GM23338 (cell line): ENCODE measurements around the gene CTDSP1. TPM values are rescaled to one million over a fixed set of nuclear protein-coding genes. Genes with fewer than 3 reads are reported as not detected.

Experiments used
- ATAC-seq: fragments of 200-7000 bp; cut with Tn5 transposase; 3 replicates; pipeline ENCODE4 v1.9.1; 2020
- DNase-seq: peaks from one replicate; pipeline ENCODE4 v3.0.0-alpha.2; 2015; ENCODE audit warnings: low spot score
- H2AFZ ChIP-seq: fragments of 200-600 bp; sonication (generic); 2 replicates; pipeline ENCODE4 v1.8.0; 2016; ENCODE audit warnings: antibody characterized with exemption, mild to moderate bottlenecking, moderate library complexity
- H3F3A ChIP-seq: fragments of 200-600 bp; sonication (generic); replicated peaks from 2 replicates; pipeline ENCODE4 v1.8.0; 2017; ENCODE audit warnings: antibody characterized with exemption, mixed run types, low read depth
- H3K27ac ChIP-seq: fragments of 200-600 bp; sonication (generic); 2 replicates; pipeline ENCODE4 v1.6.1; 2016; ENCODE audit warnings: low read depth
- H3K27me3 ChIP-seq: fragments of 200-600 bp; sonication (generic); 2 replicates; pipeline ENCODE4 v1.8.0; 2016; ENCODE audit warnings: mild to moderate bottlenecking, mixed run types, moderate library complexity; ENCODE audit not compliant: insufficient read depth
- H3K36me3 ChIP-seq: fragments of 200-600 bp; sonication (generic); 2 replicates; pipeline ENCODE4 v1.8.0; 2016; ENCODE audit warnings: mild to moderate bottlenecking; ENCODE audit not compliant: insufficient read depth
- H3K4me1 ChIP-seq: fragments of 200-600 bp; sonication (generic); 2 replicates; pipeline ENCODE4 v1.8.0; 2016; ENCODE audit warnings: mild to moderate bottlenecking, moderate library complexity; ENCODE audit not compliant: insufficient read depth
- H3K4me2 ChIP-seq: fragments of 200-600 bp; sonication (generic); 2 replicates; pipeline ENCODE4 v1.7.1; 2017; ENCODE audit warnings: mixed run types
- H3K4me3 ChIP-seq: fragments of 200-600 bp; sonication (generic); 2 replicates; pipeline ENCODE4 v1.6.1; 2016; ENCODE audit warnings: mixed run types
- H3K79me2 ChIP-seq: fragments of 200-600 bp; sonication (generic); replicated peaks from 2 replicates; pipeline ENCODE4 v1.8.0; 2017; ENCODE audit warnings: mild to moderate bottlenecking; ENCODE audit not compliant: insufficient read depth
- H3K9me2 ChIP-seq: fragments of 200-600 bp; sonication (generic); 2 replicates; pipeline ENCODE4 v1.8.0; 2017; ENCODE audit not compliant: insufficient read depth
- H4K20me1 ChIP-seq: fragments of 200-600 bp; sonication (generic); replicated peaks from 2 replicates; pipeline ENCODE4 v1.8.0; 2017; ENCODE audit warnings: mild to moderate bottlenecking; ENCODE audit not compliant: insufficient read depth
- H3K27ac Mint-ChIP-seq: 2 replicates; pipeline ENCODE4 v1.8.0; 2020; ENCODE audit warnings: inconsistent platforms, mild to moderate bottlenecking, moderate library complexity, mixed read lengths
- H3K27me3 Mint-ChIP-seq: 3 replicates; pipeline ENCODE4 v1.8.0; 2022; ENCODE audit warnings: low read depth, mild to moderate bottlenecking, moderate library complexity, mixed read lengths, inconsistent platforms; ENCODE audit not compliant: insufficient read depth, poor library complexity
- H3K36me3 Mint-ChIP-seq: 3 replicates; pipeline ENCODE4 v1.8.0; 2021; ENCODE audit warnings: low read depth, mild to moderate bottlenecking, inconsistent platforms, moderate library complexity, mixed read lengths
- H3K4me1 Mint-ChIP-seq: 3 replicates; pipeline ENCODE4 v1.8.0; 2020; ENCODE audit warnings: mild to moderate bottlenecking, inconsistent platforms, mixed read lengths
- H3K4me3 Mint-ChIP-seq: 3 replicates; pipeline ENCODE4 v1.8.0; 2021; ENCODE audit warnings: moderate library complexity, mild to moderate bottlenecking, inconsistent platforms, mixed read lengths
- H3K9me3 Mint-ChIP-seq: 3 replicates; pipeline ENCODE4 v1.8.0; 2020; ENCODE audit warnings: moderate library complexity, mild to moderate bottlenecking, inconsistent platforms, mixed read lengths
- EZH2phosphoT487 ChIP-seq: fragments of 200-600 bp; sonication (generic); IDR thresholded peaks from one replicate; pipeline ENCODE4 v1.8.1; 2018; ENCODE audit warnings: antibody characterized with exemption; ENCODE audit not compliant: unreplicated experiment
- ZNF114 ChIP-seq: fragments of 250-450 bp; sonication (Bioruptor Pico); IDR thresholded peaks from 2 replicates; pipeline ENCODE4 v1.5.0; 2020; ENCODE audit warnings: mild to moderate bottlenecking, moderate library complexity
- ZNF331 ChIP-seq: fragments of 250-450 bp; sonication (Bioruptor Pico); IDR thresholded peaks from 2 replicates; pipeline ENCODE4 v1.5.0; 2020; ENCODE audit warnings: low read depth, mild to moderate bottlenecking, moderate library complexity
- polyA plus RNA-seq: library from polyadenylated mRNA; unstranded; fragments of >200 nt; fragmentation: Nextera tagmentation; extraction: Ambion mirVana; gene quantifications from 2 replicates; pipeline ENCODE4 v1.2.1, GENCODE V29; 2016
- total RNA-seq: library from RNA; depleted of rRNA; stranded (reverse); fragments of >200 nt; shearing (Covaris generic); gene quantifications from 2 replicates; pipeline ENCODE4 v1.2.3, GENCODE V29; 2014
- TF ChIP-seq, protein P1 (sequence below), 2 experiments: fragments of 200-600 bp in 1 of 2; sonication (generic) in 1 of 2; conservative IDR thresholded peaks; 2 replicates each; pipeline versions ENCODE4 v1.5.1 to v1.6.1; 2016 to 2017; ENCODE audit warnings: antibody characterized with exemption in 2 of 2, low read depth in 2 of 2, mild to moderate bottlenecking in 2 of 2, moderate library complexity in 1 of 2
- TF ChIP-seq, protein P2 (sequence below): IDR thresholded peaks from 2 replicates; pipeline ENCODE4 v1.6.1; 2016; ENCODE audit warnings: antibody characterized with exemption
- TF ChIP-seq, protein P3 (sequence below): fragments of 250-450 bp; sonication (Bioruptor Pico); IDR thresholded peaks from 2 replicates; pipeline ENCODE4 v1.5.0; 2020; ENCODE audit warnings: mild to moderate bottlenecking, moderate library complexity

CTDSP1 gene
- total and polyA plus RNA-seq, 2 experiments from 2014 or later, result 6.7 to 21.8 TPM

DNA sequence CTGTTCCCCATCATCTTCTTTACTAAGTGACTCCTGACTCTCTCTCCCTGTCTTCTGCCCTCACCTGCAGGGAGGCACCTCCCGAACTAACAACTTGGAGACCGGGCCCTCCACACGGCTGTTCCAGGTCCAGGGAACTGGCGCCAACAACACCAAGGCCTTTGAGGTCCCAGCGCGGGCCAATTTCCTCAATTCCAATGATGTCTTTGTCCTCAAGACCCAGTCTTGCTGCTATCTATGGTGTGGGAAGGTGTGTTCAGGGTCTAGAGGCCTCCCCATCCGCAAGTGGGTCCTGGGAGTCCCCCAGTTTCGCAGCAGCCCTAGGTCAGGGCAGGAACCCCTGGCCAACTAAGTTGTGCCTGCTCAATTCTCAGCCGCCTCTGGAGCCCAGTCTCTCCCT lies 34.8 kb downstream of the CTDSP1 start (continued):
- TF ChIP-seq, protein P1, sequence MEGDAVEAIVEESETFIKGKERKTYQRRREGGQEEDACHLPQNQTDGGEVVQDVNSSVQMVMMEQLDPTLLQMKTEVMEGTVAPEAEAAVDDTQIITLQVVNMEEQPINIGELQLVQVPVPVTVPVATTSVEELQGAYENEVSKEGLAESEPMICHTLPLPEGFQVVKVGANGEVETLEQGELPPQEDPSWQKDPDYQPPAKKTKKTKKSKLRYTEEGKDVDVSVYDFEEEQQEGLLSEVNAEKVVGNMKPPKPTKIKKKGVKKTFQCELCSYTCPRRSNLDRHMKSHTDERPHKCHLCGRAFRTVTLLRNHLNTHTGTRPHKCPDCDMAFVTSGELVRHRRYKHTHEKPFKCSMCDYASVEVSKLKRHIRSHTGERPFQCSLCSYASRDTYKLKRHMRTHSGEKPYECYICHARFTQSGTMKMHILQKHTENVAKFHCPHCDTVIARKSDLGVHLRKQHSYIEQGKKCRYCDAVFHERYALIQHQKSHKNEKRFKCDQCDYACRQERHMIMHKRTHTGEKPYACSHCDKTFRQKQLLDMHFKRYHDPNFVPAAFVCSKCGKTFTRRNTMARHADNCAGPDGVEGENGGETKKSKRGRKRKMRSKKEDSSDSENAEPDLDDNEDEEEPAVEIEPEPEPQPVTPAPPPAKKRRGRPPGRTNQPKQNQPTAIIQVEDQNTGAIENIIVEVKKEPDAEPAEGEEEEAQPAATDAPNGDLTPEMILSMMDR (conservative IDR thresholded peaks at IDR 0.05; ENCODE audit: low read depth in 2 of 2), result no peak
- no peak for TF ChIP-seq ZNF114 (CRISPR knock-in tag)

DNA sequence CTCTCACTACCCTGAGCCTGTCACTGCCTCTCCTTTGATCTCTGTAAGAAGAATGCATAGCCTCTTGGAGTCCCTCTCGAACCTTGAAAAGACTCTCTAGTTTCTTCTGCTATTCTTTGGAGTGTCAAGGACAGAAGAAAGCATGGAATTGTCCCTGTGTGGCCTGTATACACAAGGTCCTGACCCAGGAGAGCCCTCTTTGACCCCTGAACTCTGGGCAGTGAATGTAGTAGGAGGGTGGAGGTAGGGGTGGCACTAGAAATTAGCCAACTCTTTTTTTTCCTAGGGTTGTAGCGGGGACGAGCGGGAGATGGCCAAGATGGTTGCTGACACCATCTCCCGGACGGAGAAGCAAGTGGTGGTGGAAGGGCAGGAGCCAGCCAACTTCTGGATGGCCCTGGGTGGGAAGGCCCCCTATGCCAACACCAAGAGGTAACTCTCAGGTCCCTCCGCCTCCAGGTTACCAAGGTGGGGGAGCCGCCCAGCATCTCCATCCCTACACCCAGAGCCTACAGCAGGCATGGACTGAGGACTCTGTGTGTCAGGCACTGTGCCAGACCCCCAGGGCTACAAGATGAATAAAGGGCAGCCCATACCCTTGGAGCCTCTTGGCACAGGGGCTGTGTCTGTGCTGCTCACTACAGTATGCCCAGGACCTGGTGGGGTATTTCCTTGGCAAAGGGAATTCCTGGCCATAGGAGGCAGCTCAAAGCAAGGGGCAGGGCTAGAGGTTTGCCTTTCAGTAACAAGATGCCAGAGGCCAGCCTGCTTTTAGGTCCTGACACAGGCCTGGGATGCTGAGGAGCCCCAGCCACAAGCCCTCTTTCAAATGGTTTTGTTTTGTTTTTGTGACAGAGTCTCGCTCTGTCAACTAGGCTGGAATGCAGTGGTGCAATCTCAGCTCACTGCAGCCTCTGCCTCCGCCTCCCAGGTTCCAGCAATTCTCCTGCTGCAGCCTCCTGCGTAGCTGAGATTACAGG lies 35.6 kb downstream of the CTDSP1 start:
- no peak for DNase-seq
- Mint-ChIP-seq H3K27me3 (peaks cover 10% of the 10 kb centered on the region), H3K27ac (no peak overlapping the region), H3K9me3 (no peaks in the 10 kb centered on the region), H3K4me3 (no peak overlapping the region), H3K36me3 (no peaks in the 10 kb centered on the region), H3K4me1 (no peaks in the 10 kb centered on the region)
- H2AFZ ChIP-seq, result no peak overlapping the region
- H3K9me2 ChIP-seq, result no peaks in the 10 kb centered on the region
- H3F3A ChIP-seq, result no peaks in the 10 kb centered on the region
- ATAC-seq, result no peak
- no peaks in the 10 kb centered on the region for H3K36me3 ChIP-seq
- H3K27ac ChIP-seq, result no peak overlapping the region
- H3K79me2 ChIP-seq, result no peaks in the 10 kb centered on the region
- no peaks in the 10 kb centered on the region for H3K4me1 ChIP-seq
- no peaks in the 10 kb centered on the region for H4K20me1 ChIP-seq
- H3K27me3 ChIP-seq, result no peaks in the 10 kb centered on the region
- H3K4me2 ChIP-seq, result no peak overlapping the region
- no peak overlapping the region for H3K4me3 ChIP-seq
- TF ChIP-seq, protein P2, sequence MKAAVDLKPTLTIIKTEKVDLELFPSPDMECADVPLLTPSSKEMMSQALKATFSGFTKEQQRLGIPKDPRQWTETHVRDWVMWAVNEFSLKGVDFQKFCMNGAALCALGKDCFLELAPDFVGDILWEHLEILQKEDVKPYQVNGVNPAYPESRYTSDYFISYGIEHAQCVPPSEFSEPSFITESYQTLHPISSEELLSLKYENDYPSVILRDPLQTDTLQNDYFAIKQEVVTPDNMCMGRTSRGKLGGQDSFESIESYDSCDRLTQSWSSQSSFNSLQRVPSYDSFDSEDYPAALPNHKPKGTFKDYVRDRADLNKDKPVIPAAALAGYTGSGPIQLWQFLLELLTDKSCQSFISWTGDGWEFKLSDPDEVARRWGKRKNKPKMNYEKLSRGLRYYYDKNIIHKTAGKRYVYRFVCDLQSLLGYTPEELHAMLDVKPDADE, result no peak
- TF ChIP-seq ZNF331 (CRISPR knock-in tag) (no peak), ZNF114 (CRISPR knock-in tag) (no peak), EZH2phosphoT487 (no peak)
- TF ChIP-seq, protein P3, sequence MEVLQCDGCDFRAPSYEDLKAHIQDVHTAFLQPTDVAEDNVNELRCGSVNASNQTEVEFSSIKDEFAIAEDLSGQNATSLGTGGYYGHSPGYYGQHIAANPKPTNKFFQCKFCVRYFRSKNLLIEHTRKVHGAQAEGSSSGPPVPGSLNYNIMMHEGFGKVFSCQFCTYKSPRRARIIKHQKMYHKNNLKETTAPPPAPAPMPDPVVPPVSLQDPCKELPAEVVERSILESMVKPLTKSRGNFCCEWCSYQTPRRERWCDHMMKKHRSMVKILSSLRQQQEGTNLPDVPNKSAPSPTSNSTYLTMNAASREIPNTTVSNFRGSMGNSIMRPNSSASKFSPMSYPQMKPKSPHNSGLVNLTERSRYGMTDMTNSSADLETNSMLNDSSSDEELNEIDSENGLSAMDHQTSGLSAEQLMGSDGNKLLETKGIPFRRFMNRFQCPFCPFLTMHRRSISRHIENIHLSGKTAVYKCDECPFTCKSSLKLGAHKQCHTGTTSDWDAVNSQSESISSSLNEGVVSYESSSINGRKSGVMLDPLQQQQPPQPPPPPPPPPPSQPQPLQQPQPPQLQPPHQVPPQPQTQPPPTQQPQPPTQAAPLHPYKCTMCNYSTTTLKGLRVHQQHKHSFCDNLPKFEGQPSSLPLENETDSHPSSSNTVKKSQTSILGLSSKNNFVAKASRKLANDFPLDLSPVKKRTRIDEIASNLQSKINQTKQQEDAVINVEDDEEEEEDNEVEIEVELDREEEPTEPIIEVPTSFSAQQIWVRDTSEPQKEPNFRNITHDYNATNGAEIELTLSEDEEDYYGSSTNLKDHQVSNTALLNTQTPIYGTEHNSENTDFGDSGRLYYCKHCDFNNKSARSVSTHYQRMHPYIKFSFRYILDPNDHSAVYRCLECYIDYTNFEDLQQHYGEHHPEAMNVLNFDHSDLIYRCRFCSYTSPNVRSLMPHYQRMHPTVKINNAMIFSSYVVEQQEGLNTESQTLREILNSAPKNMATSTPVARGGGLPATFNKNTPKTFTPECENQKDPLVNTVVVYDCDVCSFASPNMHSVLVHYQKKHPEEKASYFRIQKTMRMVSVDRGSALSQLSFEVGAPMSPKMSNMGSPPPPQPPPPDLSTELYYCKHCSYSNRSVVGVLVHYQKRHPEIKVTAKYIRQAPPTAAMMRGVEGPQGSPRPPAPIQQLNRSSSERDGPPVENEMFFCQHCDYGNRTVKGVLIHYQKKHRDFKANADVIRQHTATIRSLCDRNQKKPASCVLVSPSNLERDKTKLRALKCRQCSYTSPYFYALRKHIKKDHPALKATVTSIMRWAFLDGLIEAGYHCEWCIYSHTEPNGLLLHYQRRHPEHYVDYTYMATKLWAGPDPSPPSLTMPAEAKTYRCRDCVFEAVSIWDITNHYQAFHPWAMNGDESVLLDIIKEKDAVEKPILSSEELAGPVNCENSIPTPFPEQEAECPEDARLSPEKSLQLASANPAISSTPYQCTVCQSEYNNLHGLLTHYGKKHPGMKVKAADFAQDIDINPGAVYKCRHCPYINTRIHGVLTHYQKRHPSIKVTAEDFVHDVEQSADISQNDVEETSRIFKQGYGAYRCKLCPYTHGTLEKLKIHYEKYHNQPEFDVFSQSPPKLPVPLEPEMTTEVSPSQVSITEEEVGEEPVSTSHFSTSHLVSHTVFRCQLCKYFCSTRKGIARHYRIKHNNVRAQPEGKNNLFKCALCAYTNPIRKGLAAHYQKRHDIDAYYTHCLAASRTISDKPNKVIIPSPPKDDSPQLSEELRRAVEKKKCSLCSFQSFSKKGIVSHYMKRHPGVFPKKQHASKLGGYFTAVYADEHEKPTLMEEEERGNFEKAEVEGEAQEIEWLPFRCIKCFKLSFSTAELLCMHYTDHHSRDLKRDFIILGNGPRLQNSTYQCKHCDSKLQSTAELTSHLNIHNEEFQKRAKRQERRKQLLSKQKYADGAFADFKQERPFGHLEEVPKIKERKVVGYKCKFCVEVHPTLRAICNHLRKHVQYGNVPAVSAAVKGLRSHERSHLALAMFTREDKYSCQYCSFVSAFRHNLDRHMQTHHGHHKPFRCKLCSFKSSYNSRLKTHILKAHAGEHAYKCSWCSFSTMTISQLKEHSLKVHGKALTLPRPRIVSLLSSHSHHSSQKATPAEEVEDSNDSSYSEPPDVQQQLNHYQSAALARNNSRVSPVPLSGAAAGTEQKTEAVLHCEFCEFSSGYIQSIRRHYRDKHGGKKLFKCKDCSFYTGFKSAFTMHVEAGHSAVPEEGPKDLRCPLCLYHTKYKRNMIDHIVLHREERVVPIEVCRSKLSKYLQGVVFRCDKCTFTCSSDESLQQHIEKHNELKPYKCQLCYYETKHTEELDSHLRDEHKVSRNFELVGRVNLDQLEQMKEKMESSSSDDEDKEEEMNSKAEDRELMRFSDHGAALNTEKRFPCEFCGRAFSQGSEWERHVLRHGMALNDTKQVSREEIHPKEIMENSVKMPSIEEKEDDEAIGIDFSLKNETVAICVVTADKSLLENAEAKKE, result no peak
